Measurements from ENCODE around the gene ROBO2.

- no peak for TF ChIP-seq CTCF (IDR thresholded peaks at IDR 0.05)
- no peak for TF ChIP-seq POLR2AphosphoS5 (IDR thresholded peaks at IDR 0.05)
- no peak for TF ChIP-seq POLR2A (IDR thresholded peaks at IDR 0.05)
These were observed 285.4 kb downstream of the ROBO2 start for GRCh38 chr3:77325280-77325679.
